Measurements from ENCODE around the gene CDK7.

GRCh38 chr5:69275563-69275962, 40.9 kb downstream of the CDK7 start:
- TF ChIP-seq, protein P1, sequence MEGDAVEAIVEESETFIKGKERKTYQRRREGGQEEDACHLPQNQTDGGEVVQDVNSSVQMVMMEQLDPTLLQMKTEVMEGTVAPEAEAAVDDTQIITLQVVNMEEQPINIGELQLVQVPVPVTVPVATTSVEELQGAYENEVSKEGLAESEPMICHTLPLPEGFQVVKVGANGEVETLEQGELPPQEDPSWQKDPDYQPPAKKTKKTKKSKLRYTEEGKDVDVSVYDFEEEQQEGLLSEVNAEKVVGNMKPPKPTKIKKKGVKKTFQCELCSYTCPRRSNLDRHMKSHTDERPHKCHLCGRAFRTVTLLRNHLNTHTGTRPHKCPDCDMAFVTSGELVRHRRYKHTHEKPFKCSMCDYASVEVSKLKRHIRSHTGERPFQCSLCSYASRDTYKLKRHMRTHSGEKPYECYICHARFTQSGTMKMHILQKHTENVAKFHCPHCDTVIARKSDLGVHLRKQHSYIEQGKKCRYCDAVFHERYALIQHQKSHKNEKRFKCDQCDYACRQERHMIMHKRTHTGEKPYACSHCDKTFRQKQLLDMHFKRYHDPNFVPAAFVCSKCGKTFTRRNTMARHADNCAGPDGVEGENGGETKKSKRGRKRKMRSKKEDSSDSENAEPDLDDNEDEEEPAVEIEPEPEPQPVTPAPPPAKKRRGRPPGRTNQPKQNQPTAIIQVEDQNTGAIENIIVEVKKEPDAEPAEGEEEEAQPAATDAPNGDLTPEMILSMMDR (IDR thresholded peaks at IDR 0.05), result no peak
- TF ChIP-seq POLR2A (IDR thresholded peaks at IDR 0.05), result no peak
